Esophagus squamous epithelium (tissue), 5 donors: ENCODE data around the gene ANXA1. TPM values are rescaled to one million over a fixed set of nuclear protein-coding genes. Genes with fewer than 3 reads are reported as not detected.

ENCODE experiments used
- DNase-seq: peaks from one replicate; lab custom pipeline; 2025; lab: John Stamatoyannopoulos, UW
- H3K27ac ChIP-seq, 4 donors: fragments of 200-600 bp; sonication (generic); one replicate each; pipeline ENCODE4 v1.5.1; 2016 to 2019; ENCODE audit warnings: mild to moderate bottlenecking in 1 of 4
- H3K27me3 ChIP-seq, 4 donors: fragments of 200-600 bp; sonication (generic); 1 replicate in 3 of 4; 2 replicates in 1 of 4; pipeline versions ENCODE4 v1.5.1 to v1.6.0; 2017 to 2021; ENCODE audit warnings: antibody characterized with exemption in 1 of 4
- H3K36me3 ChIP-seq, 3 donors: fragments of 200-600 bp; sonication (generic); one replicate each; pipeline ENCODE4 v1.5.1; 2016 to 2019
- H3K4me1 ChIP-seq, 3 donors: fragments of 200-600 bp; sonication (generic); one replicate each; pipeline ENCODE4 v1.5.1; 2017 to 2019
- H3K4me3 ChIP-seq, 4 donors: fragments of 200-600 bp; sonication (generic); 1 replicate in 3 of 4; 2 replicates in 1 of 4; pipeline ENCODE4 v1.5.1; 2016 to 2019; ENCODE audit warnings: mild to moderate bottlenecking in 2 of 4, moderate library complexity in 1 of 4
- H3K9me3 ChIP-seq, 3 donors: fragments of 200-600 bp; sonication (generic); one replicate each; pipeline ENCODE4 v1.5.1; 2016 to 2019
- CTCF ChIP-seq, 6 experiments: fragments of 450-650 bp in 4 of 6; fragments of 200-600 bp in 2 of 6; sonication (generic) in 2 of 6; IDR thresholded peaks; one replicate each; pipeline ENCODE4 v1.5.1; 2016 to 2019; ENCODE audit warnings: antibody characterized with exemption in 6 of 6, mild to moderate bottlenecking in 4 of 6, moderate library complexity in 4 of 6
- POLR2A ChIP-seq, 4 donors: fragments of 450-650 bp; IDR thresholded peaks; one replicate each; pipeline ENCODE4 v1.6.1; 2017; ENCODE audit warnings: antibody characterized with exemption in 4 of 4, mild to moderate bottlenecking in 4 of 4, moderate library complexity in 3 of 4
- WGBS, 2 donors: methylation state at CpG; one replicate each; pipeline ENCODE4 v1.1.5; 2018; 5-methylcytosine and 5-hydroxymethylcytosine counted together
- intact Hi-C: fragments of 100-400 bp; cut with DNase I; formaldehyde crosslinking; loops from one replicate; pipeline ENCODE4 v1.15.0; 2022
- total RNA-seq, 4 donors: library from RNA; depleted of rRNA; stranded (reverse); fragments of >200 nt; gene quantifications; one replicate each; pipeline ENCODE4 v1.1.0, GENCODE V29; 2016
- donor health status: DM: yes; HTN: yes; CAD: no.

ANXA1 gene
- total RNA-seq, 4 donors from 2014 or later, result 5,313 to 9,451 (median 7,147) TPM

- WGBS, 2 donors, result 66 to 71% methylated on average over 4 of the region's 4 CpGs
- Histone ChIP-seq H3K4me3 (no peak overlapping the region), H3K36me3 (no peaks in the 10 kb centered on the region), H3K4me1 (peaks cover 0 to 3% (median 0%) of the 10 kb centered on the region in 3 donors), H3K9me3 (no peaks in the 10 kb centered on the region), H3K27ac (no peak overlapping the region), H3K27me3 (no peaks in the 10 kb centered on the region)
- DNase-seq, result no peak
- TF ChIP-seq POLR2A (IDR thresholded peaks at IDR 0.05) (no peak), CTCF (IDR thresholded peaks at IDR 0.05) (no peak)
- intact Hi-C loops, result no loop called here
These were observed 53.3 kb downstream of the ANXA1 start for GRCh38 chr9:73204936-73205335.

GRCh38 chr9:73206851-73207250 lies 55.2 kb downstream of the ANXA1 start:
- Histone ChIP-seq H3K36me3 (no peaks in the 10 kb centered on the region), H3K4me1 (no peaks in the 10 kb centered on the region), H3K9me3 (no peaks in the 10 kb centered on the region), H3K27ac (no peak overlapping the region), H3K27me3 (no peaks in the 10 kb centered on the region), H3K4me3 (no peak overlapping the region)
- no peak for DNase-seq
- 70 to 80% methylated on average over 1 of the region's 1 CpG for WGBS, 2 donors
- no peak for TF ChIP-seq CTCF (IDR thresholded peaks at IDR 0.05)
- intact Hi-C loops, result no loop called here

GRCh38 chr9:73210886-73211666 lies 59.4 kb downstream of the ANXA1 start:
- Histone ChIP-seq H3K4me3 (no peak overlapping the region), H3K4me1 (no peaks in the 10 kb centered on the region), H3K27ac (no peak overlapping the region), H3K27me3 (peaks cover 0 to 6% (median 0%) of the 10 kb centered on the region in 4 donors), H3K36me3 (no peaks in the 10 kb centered on the region), H3K9me3 (no peaks in the 10 kb centered on the region)
- no peak for TF ChIP-seq POLR2A (IDR thresholded peaks at IDR 0.05)
- TF ChIP-seq CTCF (IDR thresholded peaks at IDR 0.05), result no peak
- DNase-seq, result no peak
- intact Hi-C loops, result no loop called here
- 48 to 51% methylated on average over 3 of the region's 3 CpGs for WGBS, 2 donors

GRCh38 chr9:73213300-73213699 lies 61.6 kb downstream of the ANXA1 start:
- intact Hi-C loops, result no loop called here
- Histone ChIP-seq H3K4me1 (no peaks in the 10 kb centered on the region), H3K27ac (no peak overlapping the region), H3K4me3 (no peak overlapping the region), H3K27me3 (peaks cover 0 to 10% (median 0%) of the 10 kb centered on the region in 4 donors), H3K9me3 (peaks cover 0 to 3% (median 0%) of the 10 kb centered on the region in 3 donors), H3K36me3 (no peaks in the 10 kb centered on the region)
- TF ChIP-seq CTCF (IDR thresholded peaks at IDR 0.05) (no peak), POLR2A (IDR thresholded peaks at IDR 0.05) (no peak)
- no peak for DNase-seq
- WGBS, 2 donors, result 34 to 53% methylated on average over 2 of the region's 2 CpGs

GRCh38 chr9:73215249-73215648 lies 63.6 kb downstream of the ANXA1 start:
- no peak overlapping the region for H3K27ac ChIP-seq
- WGBS, 2 donors, result 27 to 53% methylated on average over 2 to 3 of the region's 3 CpGs
- H3K27me3 ChIP-seq, result peaks cover 0 to 10% (median 0%) of the 10 kb centered on the region in 4 donors
- no peaks in the 10 kb centered on the region for H3K36me3 ChIP-seq
- no peak for DNase-seq
- H3K9me3 ChIP-seq, result peaks cover 0 to 17% (median 0%) of the 10 kb centered on the region in 3 donors
- peaks cover 0 to 7% (median 0%) of the 10 kb centered on the region in 3 donors for H3K4me1 ChIP-seq
- TF ChIP-seq CTCF (IDR thresholded peaks at IDR 0.05) (no peak), POLR2A (IDR thresholded peaks at IDR 0.05) (no peak)
- intact Hi-C loops, result no loop called here
- no peak overlapping the region for H3K4me3 ChIP-seq
